GM18511 (cell line): ENCODE results near the gene CD2AP.
"Not testable (repeated sequence)": the region's sequence is repeated elsewhere in the genome, so short reads cannot be mapped to it uniquely, and the experiment has no call there.

Source experiments
- ATAC-seq: cut with Tn5 transposase; IDR thresholded peaks from one replicate; pipeline ENCODE4 v1.9.1; 2021; ENCODE audit warnings: mild to moderate bottlenecking, moderate library complexity; ENCODE audit not compliant: unreplicated experiment

CD2AP gene

DNA sequence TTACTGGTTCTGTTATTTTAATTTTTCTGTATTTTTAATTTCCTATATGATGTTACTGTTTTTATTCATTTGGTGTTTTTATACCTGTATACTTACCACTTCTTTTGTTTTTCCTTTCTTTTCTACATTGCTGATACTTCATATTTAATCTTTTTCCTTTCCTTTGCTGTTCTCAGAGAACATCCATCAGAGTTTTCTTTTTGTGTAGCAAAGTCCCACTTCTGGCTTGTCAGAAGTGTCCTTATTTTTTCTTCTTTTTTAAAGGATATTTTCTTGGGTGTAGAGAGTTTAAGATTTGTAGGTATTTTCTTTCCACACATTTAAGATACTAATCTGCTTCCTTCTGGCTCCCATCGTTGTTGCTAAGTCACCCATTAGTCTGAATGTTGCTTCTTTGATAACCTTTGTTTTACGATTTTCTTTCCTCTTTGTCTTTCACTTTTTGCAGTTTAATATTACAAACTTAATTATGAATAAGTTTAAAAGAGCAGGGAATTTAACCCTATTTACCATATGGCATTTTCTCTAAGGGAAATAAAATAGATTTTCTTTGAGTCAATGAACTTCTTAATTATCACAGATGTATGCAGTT, 18.5 kb downstream of the CD2AP start:
- ATAC-seq = no peak

DNA sequence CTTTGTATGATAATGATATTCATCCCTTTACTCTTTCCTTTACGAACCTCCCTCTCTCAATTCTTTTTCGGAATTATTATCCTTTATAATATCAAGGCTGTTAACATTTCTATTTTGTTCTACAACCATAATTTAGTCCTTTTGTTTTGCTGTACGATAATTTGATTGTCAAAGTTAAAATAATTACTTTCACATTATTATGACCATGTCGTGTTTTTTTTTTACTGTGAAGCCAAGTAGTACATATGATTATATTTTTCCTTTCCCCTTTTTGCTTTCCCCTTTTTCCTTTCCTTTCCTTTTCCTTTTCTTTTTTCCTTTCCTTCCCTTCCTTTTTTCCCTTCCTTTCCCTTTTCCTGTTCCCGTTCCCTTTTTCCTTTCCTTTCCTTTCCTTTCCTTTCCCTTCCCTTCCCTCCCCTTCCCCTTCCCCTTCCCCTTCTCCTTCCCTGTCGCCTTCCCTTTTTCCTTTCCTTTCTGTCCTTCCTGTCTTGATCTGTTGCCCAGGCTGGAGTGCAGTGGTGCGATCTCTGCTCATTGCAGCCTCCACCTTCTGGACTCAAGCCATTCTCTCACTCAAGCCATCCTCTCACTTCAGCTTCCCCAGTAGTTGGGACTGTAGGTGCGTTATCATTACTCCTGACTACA, 19.5 kb downstream of the CD2AP start:
- no peak for ATAC-seq

DNA sequence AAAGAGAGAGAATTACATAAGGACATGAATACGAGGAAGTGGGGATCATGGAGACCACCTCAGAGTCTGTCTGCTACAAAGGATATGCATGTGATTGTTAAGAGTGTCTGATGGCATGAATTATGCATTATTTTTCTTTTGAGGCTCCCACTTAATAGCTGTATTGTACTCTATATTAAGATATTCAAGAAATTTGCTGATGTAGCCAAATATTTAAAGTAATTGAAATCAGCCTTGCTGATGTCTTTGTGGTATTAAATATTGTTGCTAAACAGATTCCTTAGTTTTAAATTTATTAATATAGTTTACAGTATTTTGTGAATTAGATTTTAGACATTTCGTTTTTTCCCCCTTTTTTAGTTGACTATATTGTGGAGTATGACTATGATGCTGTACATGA, 25.3 kb downstream of the CD2AP start:
- no peak for ATAC-seq

DNA sequence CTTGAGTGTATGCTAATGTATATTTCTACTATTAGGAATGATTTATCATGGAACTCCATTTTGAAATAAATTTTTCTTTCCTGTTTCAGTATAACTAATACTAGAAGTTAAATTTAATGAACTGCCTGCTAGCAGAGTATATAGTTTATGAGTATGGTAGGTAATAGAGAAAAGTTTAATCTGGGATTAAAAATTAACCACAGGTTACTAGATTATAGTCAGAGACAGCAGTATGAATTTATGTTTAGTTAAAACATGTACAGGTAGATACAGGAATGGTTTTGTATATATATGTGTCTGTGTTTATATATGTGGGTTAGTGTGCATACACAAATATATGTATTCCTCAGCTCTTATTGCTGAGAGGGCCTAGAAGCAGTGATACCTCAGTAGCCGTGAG, 32.3 kb downstream of the CD2AP start:
- no peak for ATAC-seq

DNA sequence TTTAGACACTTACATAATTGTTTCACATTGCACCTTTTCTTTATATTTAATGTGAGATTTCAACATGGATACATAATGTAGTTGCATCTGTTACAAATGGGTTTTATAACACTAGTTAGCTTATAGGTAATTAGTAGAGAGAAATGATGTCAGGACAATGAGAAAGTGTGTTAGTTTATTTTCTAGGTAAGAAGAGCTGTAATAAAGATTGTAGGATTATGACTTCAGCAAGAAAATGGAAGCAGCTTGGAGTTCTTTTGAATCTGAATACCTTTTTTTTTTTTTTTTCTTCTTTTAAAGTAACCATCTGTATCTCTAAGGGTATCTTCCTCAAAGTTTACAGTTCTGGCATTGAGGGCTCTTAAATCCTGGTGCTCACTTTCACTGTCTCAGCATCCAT, 35.3 kb downstream of the CD2AP start:
- no peak for ATAC-seq

DNA sequence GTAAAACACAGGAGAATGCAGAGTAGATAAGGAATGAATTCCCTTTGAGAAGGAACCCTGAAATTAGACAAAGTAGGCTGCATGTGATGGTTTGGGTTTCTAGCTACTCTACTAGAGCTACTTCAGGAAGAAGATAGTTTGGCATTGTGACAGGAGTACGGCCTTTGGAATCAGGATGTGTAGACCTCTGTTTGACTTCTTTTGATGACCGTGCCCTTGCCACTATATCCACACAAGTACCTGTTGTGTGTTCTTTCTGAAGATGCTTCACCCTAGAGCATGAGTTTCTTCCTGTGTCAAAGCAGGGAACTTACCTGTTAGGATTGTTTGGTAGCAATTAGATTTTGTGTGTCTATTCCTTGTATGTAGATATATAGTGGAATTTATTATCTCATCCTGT, 41.7 kb downstream of the CD2AP start:
- no peak for ATAC-seq

DNA sequence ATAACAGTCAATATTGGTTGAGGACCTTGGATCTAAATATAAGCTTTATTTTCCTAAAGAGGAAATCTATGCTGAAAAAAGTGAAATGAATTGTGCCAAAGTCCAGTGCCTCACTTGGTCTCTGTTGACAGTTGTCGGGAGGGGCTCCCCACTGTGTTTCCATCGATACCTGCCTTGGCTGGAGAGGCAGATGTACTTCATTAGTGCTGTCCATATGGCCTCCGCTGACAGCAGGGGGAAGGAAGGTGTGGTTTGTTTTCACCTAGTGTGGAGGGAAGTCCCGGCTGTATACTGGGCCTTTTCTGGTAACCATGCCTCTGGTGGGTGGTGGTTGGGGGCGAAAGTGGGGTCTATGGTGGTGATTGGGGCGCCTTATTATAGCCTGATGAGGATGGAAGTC, 42.7 kb downstream of the CD2AP start:
- ATAC-seq = no peak

DNA sequence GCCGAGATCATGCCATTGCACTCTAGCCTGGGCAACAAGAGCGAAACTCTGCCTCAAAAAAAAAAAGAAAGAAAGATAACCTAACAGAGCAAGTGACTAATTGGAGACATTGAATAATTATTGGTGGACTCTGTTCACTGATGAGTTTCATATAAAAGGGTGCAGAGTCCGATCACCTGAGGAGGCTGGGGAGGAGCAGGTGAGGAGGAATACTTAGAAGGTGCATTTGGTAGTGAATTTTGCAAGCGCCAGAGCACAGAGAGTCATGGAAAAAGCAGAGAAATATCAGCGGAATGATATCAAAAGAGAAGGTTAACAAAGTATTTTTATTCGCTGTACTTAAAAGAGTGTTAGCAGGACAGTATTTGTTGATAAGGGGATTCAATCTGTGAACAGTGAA, 44.4 kb downstream of the CD2AP start:
- no peak for ATAC-seq

DNA sequence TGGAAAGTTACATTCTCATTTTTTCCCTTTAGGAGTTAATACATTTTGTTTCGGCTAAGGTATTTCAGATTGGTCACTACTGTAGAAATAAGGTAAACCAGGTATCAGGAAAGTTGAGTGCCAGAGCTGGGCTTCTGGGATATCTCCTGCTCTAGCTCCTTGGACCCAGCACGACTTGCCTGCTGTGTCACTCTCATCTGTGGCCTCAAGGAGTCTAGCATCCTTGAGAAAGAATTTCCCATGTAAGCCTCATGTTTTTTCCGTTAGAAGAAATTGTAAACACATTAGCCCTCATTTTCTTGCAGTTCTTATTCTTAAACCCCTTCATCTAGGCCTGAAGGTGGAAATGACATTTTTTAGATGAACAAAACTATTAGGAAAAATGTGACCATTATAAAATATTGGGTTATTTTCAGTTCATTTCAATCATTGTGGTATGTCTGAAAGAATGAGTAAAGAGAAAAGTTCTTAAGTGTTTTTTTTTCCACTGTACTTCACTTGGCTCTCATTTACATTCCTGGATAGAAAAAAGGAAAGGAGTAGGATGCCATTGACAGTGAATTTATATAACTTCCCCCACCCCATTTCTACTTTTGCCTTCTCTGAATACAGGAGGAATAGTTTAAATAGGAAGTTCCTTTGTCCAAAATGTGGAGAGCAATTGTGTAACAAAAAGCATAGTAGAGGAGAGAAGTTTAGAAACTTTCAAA, 46.7 kb downstream of the CD2AP start:
- no peak for ATAC-seq

DNA sequence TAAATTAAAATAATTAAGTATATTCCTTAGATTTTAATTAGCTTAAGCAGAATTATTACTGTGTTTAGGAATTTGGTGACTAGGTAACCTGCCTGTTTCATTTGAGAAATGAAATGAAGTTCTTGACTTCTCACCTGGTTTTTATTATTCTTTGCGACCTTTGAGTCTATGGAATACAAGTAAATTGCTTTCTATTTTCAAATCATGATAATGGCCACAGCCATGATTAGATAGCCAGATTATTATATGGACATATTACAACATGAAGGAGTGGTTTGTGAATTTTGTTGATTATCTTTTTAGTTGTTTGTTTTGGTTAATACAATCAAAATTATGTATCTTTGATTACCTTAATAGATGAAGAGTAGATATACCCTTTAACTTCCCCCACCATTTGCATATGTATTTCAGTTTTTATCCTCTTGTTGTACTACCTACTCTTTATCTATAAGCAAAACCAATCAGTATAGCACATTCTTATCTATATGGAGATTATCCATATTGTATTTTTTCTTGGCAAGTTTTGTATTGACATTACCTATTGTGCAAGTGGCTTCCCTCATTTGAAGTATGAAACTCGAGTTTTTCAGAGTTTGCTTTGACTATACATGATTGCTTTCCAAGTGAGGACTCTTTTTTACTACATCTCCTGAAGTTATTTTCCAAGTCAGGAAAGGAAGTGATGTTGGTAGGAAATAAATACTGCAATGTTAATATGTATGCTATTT, 47.9 kb downstream of the CD2AP start:
- ATAC-seq = no peak

DNA sequence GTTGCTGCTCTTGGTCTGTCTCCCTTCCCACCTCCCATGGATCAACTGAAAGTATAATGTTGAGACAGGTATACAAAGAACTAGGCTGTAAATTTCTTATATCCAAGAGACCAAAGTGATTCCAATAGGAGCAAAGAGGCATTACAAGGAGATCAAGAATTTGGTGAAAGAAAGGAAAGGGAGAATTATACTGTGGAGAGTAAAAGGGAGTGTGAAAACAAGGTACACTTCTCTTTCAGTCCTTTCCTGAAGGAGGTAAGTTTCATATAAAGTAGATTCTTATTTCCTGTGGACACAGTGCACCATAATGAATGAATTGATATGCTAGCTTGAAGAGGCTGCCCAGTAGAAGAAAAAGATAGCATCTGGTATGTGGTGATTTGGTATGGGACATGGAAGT, 49.7 kb downstream of the CD2AP start:
- ATAC-seq = no peak

DNA sequence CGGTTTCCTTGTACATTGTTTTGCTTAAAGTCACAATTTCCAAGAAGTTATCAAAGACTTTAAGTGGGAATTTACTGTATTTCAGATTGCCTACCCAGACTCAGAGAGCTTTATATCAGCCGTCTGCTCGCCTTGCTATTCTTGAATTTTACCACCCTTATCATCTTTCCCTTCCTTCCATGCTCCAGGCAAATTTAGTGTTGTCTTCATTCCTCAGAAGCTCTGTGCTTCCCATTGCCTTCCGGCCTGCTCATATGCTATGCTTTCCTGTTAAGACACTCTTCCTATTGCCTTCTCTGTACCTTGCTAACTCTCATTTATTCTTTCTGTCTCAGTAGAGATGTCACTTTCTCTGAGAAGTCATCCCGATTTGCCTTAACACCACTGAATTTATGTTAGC, 52.1 kb downstream of the CD2AP start:
- no peak for ATAC-seq

DNA sequence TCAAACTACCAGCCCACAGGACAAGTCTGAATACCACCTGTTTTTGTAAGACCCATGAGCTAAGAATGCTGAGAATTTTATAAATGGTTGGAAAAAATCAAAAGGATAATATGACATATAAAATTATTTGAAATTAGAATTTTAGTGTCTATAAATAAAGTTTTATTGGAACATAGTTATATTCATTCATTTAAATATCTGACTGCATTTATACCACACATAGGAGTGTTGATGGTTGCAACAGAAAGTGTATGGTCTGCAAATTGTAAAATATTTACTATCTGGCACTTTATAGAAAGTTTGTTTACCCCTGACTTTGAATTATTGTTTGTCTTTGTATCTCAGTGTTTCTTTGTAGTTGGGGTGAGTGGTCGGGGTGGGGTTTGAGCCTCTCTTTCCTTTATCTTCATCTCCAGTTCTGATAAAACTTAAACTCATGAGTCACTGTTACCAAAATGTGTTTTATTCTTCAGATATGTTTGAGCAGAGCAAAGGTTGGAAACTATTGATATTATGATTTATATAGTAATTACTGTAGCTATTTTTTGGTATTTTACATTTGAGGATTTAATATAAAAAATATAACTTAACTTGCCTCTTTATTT, 55.5 kb downstream of the CD2AP start:
- no peak for ATAC-seq

DNA sequence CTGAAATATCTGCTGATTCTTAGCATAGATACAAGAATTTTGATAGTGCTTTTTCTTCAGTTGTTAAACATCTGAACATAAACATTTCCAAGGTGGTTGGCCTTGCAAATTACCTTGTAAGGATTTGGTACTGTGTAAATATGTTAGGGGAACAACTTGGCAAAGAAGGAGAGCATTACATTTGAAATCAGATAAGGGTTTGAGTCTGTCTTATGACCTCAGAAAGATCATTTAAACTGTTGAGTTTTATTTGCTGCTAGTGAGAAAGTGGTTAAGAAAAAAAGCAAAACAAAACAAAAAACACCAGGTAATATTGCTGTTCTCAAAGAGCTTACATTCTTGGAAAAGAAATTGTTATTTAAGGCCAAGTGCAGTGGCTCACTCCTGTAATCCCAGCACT, 56.5 kb downstream of the CD2AP start:
- ATAC-seq = no peak

DNA sequence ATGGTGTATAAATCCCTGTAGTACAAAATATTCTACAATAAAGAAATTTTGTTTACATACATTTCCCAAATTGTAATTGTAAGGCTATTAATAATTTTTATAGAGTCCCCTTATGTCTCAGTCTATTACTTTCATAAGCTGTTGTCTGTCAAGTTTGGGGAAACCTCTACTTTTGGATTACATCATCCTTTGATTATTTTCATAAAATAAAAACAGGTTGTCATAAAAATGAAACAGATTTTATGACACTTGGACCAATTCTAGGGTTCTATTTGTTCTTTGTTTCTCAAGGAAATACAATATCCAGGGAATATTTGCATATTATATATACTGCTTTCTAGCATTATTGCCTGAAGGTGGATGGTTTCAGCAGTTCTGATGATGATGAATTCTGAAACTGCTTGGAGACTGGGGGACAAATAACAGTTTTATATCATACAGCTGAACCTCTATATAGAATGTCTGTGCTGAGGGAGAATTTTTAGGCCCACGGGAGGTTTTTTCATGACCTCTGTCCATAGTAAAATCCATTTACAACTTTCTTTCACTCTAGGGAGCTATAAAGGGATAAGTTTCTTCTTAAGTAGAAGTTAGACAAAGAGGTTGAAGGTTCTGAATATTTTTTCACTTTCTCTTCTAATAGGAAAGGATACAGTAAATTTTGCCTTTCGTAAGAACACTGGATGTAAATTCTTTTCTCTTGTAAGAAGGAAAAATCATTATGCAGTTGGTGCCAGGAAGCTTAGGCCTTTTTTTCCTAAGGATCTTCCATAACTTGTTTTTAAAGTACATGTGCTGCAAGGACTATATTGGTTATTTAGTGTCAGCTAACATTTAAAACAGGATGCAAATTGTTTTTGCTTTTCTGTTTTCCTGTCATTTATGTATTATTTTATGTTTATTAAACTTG, 58.0 kb downstream of the CD2AP start:
- ATAC-seq = no peak

DNA sequence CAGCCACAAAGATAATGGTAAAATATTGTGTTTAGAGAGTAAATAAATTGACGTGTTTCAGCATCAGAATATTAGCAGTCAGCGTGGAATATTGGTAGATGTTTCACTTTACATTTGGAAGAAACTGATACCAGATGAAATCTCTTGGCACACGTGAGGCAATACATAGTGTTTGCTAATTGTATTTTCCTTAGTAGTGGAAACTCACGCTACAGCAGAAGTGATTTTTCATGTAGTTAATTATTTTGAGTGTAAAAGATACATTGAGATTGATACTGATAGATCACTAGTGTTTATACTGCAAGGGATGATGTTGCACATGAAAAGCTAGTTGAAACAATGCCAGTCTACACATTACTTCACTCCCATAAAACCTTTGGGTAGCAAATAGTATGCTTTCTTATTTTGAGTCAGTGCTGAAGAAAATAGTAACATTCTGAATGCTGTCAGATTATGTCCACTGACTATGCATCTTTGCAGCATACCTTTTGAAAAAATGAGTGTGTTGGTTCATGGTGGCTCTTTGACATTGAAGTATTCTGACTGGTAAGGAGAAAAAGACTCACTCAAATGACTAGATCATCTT, 59.3 kb downstream of the CD2AP start:
- no peak for ATAC-seq

DNA sequence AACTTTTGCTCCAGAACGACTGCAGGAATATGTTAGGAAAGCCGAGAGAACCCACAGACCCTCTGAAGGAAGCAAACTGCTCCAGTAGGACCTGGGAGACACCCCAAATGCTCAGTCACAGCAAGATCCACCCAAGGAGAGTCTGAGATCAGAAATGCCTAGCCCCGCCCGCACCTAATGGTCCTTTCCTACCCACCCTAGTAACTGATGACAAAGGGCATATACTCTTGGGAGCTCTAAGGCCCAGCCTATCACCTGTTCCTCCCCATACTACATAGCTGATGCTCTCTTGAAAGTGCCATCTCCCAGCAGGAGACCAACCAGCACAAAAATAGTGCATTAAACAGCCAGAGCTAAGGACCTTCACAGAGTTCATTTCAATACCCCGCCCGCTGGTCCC, 67.6 kb downstream of the CD2AP start:
- no peak for ATAC-seq

DNA sequence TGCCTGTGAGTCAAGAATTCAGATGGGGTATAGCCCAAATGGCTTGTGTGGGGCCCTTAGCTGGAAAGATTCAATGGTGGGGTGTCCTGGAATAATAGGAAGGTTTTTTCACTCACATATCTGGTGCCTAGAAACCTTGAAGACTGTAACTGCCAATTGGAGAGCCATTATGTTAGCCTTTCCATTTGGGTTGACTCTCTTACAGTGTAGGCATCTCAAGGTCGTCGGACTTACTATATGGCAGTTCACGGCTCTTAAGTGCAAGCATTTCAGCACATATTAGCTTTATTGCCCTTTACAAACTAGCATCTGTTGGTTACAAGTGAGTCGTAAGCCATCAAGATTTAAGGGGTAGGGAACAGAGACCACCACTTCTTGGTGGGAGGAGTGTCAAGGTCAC, 74.1 kb downstream of the CD2AP start:
- no peak for ATAC-seq

DNA sequence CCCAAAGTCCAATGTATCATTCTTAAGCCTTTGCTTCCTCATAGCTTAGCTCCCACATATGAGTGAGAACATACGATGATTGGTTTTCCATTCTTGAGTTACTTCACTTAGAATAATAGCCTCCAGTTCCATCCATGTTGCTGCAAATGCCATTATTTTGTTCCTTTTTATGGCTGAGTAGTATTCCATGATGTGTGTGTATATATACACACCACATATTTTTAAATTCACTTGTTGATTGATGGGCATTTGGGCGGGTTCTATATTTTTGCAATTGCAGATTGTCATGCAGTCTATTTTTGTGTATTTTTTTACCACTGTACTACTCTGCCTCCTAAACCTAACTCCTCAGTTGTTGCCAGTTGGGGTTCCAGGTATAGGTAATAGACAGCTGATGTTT, 74.7 kb downstream of the CD2AP start:
- no peak for ATAC-seq

DNA sequence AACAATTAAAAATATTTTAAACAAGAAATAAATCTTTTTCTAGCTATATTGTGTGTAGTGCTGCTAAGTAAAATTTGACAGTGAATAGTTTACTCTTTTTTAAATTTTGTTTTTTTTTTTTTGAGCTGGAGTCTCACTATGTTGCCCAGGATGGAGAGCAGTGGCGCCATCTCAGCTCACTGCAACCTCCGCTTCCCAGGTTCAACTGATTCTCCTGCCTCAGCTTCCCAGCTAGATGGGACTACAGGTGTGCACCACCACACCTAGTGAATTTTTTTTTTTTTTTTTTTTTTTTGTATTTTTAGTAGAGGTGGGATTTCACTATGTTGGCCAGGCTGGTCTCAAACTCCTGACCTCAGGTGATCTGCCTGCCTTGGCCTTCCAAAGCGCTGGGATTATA, 75.7 kb downstream of the CD2AP start:
- not testable (repeated sequence) for ATAC-seq
